ENCODE results near the gene MYO5A. TPM values are rescaled to one million over a fixed set of nuclear protein-coding genes. Genes with fewer than 3 reads are reported as not detected.

MYO5A gene
- polyA plus RNA-seq, 1 donor (not counting 4 experiments of a cell fraction or from before 2014, with no cell fraction given) = 53.8 TPM

DNA sequence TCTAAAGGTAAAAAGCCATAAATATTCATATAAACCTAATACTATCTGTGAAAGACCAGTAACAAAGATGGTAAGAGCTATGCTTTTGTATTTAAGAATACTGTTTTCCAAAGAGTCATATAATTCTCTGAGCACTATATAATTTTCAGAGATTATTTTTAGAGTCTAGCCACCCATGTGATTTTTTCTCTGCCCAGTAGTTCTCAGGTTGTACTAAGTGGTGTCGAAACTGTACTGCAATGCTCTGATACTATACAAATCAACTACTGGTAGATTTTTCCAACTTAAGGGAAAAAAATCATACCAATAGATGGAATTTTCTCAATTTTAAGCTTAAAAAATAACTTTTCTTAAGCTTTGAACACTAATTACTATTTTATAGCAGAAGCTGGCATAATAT is 104.8 kb downstream of the MYO5A start:
- H3K27me3 ChIP-seq (ENCODE audit: control insufficient read depth, extremely low read depth, insufficient read depth, low read length) = no peaks in the 10 kb centered on the region
- H2AFZ ChIP-seq (ENCODE audit: control insufficient read depth, low read length) = no peak overlapping the region
- H3K9me3 ChIP-seq (ENCODE audit: control insufficient read depth, low read depth, low read length) = no peaks in the 10 kb centered on the region
- H3K9ac ChIP-seq (ENCODE audit: control insufficient read depth, extremely low read depth, insufficient read depth, low read length) = no peak overlapping the region
- no peak overlapping the region for H3K27ac ChIP-seq (ENCODE audit: control insufficient read depth, insufficient read depth, low read length)
- no peaks in the 10 kb centered on the region for H4K20me1 ChIP-seq (ENCODE audit: control insufficient read depth, extremely low read depth, insufficient read depth, low read length)
- H3K4me1 ChIP-seq (ENCODE audit: control insufficient read depth, extremely low read depth, insufficient read depth, low read length) = peaks cover 4% of the 10 kb centered on the region
- FAIRE-seq (no peak), DNase-seq (ENCODE audit: low read depth, low spot score) (no peak)
- no peaks in the 10 kb centered on the region for H3K9me1 ChIP-seq (ENCODE audit: control insufficient read depth, extremely low read depth, insufficient read depth, low read length)
- H3K4me3 ChIP-seq (ENCODE audit: control insufficient read depth in 2 of 3, extremely low read depth in 1 of 3, insufficient read depth in 2 of 3, low read depth in 1 of 3, low read length in 3 of 3) = no peak overlapping the region
- H3K36me3 ChIP-seq (ENCODE audit: control insufficient read depth in 2 of 2, extremely low read depth in 1 of 2, insufficient read depth in 2 of 2, low read length in 2 of 2) = peaks cover 0 to 1% of the 10 kb centered on the region in 2 experiments
- TF ChIP-seq EZH2 (IDR thresholded peaks at IDR 0.05; ENCODE audit: low read length) = no peak
- TF ChIP-seq CTCF (optimal IDR thresholded peaks at IDR 0.05 in 1 of 3, IDR thresholded peaks at IDR 0.05 in 1 of 3, conservative IDR thresholded peaks at IDR 0.05 in 1 of 3; ENCODE audit: extremely low read depth in 1 of 3, insufficient read depth in 2 of 3, low read length in 3 of 3) = no peak
- H3K79me2 ChIP-seq (ENCODE audit: control insufficient read depth, insufficient read depth, low read length) = no peaks in the 10 kb centered on the region
- no peak overlapping the region for H3K4me2 ChIP-seq (ENCODE audit: control insufficient read depth, extremely low read depth, insufficient read depth, low read depth, low read length)
- dilution Hi-C loops (cut with MboI; ENCODE audit: extremely low pct_ligation_motif_present, low sequenced_read_pairs) = no loop called here

GRCh38 chr15:52422001-52422400 is 106.7 kb downstream of the MYO5A start:
- no peaks in the 10 kb centered on the region for H3K79me2 ChIP-seq (ENCODE audit: control insufficient read depth, insufficient read depth, low read length)
- FAIRE-seq (no peak), DNase-seq (ENCODE audit: low read depth, low spot score) (no peak)
- no peak overlapping the region for H3K9ac ChIP-seq (ENCODE audit: control insufficient read depth, extremely low read depth, insufficient read depth, low read length)
- H3K36me3 ChIP-seq (ENCODE audit: control insufficient read depth in 2 of 2, extremely low read depth in 1 of 2, insufficient read depth in 2 of 2, low read length in 2 of 2) = no peaks in the 10 kb centered on the region
- no peak overlapping the region for H3K4me2 ChIP-seq (ENCODE audit: control insufficient read depth, extremely low read depth, insufficient read depth, low read depth, low read length)
- H3K27ac ChIP-seq (ENCODE audit: control insufficient read depth, insufficient read depth, low read length) = no peak overlapping the region
- H3K27me3 ChIP-seq (ENCODE audit: control insufficient read depth, extremely low read depth, insufficient read depth, low read length) = no peaks in the 10 kb centered on the region
- H3K9me1 ChIP-seq (ENCODE audit: control insufficient read depth, extremely low read depth, insufficient read depth, low read length) = no peaks in the 10 kb centered on the region
- H4K20me1 ChIP-seq (ENCODE audit: control insufficient read depth, extremely low read depth, insufficient read depth, low read length) = no peaks in the 10 kb centered on the region
- no peak for TF ChIP-seq EZH2 (IDR thresholded peaks at IDR 0.05; ENCODE audit: low read length)
- TF ChIP-seq CTCF (optimal IDR thresholded peaks at IDR 0.05 in 1 of 3, IDR thresholded peaks at IDR 0.05 in 1 of 3, conservative IDR thresholded peaks at IDR 0.05 in 1 of 3; ENCODE audit: extremely low read depth in 1 of 3, insufficient read depth in 2 of 3, low read length in 3 of 3) = no peak
- dilution Hi-C loops (cut with MboI; ENCODE audit: extremely low pct_ligation_motif_present, low sequenced_read_pairs) = no loop called here
- no peak overlapping the region for H2AFZ ChIP-seq (ENCODE audit: control insufficient read depth, low read length)
- no peak overlapping the region for H3K4me3 ChIP-seq (ENCODE audit: control insufficient read depth in 2 of 3, extremely low read depth in 1 of 3, insufficient read depth in 2 of 3, low read depth in 1 of 3, low read length in 3 of 3)
- no peaks in the 10 kb centered on the region for H3K9me3 ChIP-seq (ENCODE audit: control insufficient read depth, low read depth, low read length)
- H3K4me1 ChIP-seq (ENCODE audit: control insufficient read depth, extremely low read depth, insufficient read depth, low read length) = peaks cover 8% of the 10 kb centered on the region
